GM18511 (cell line): Measurements from ENCODE around the gene NUDT12.

Experiments used
- ATAC-seq: cut with Tn5 transposase; IDR thresholded peaks from one replicate; pipeline ENCODE4 v1.9.1; 2021; ENCODE audit warnings: mild to moderate bottlenecking, moderate library complexity; ENCODE audit not compliant: unreplicated experiment

Gene NUDT12

GRCh38 chr5:103562453-103563157, at the start of gene NUDT12:
NUDT12 (minus strand) TSS chr5:103562789; CDS start chr5:103560248, 2,541 bp downstream.
- ATAC-seq: peak; percentile 96

- no peak for ATAC-seq
Measured at GRCh38 chr5:103607346-103607745, 44.8 kb upstream of the NUDT12 start.

- no peak for ATAC-seq
Measured at GRCh38 chr5:103605277-103605676, 42.7 kb upstream of the NUDT12 start.

- no peak for ATAC-seq
Measured at GRCh38 chr5:103602438-103602837, 39.8 kb upstream of the NUDT12 start.

- no peak for ATAC-seq
Measured at GRCh38 chr5:103601314-103601713, 38.7 kb upstream of the NUDT12 start.

GRCh38 chr5:103600086-103600485, 37.5 kb upstream of the NUDT12 start:
- no peak for ATAC-seq

- no peak for ATAC-seq
Measured at GRCh38 chr5:103598997-103599566, 36.5 kb upstream of the NUDT12 start.

GRCh38 chr5:103590221-103590620, 27.6 kb upstream of the NUDT12 start:
- ATAC-seq: no peak

- no peak for ATAC-seq
Measured at GRCh38 chr5:103589776-103590175, 27.2 kb upstream of the NUDT12 start.

GRCh38 chr5:103589357-103589756, 26.8 kb upstream of the NUDT12 start:
- ATAC-seq: no peak

- ATAC-seq: peak; percentile 55
Measured at GRCh38 chr5:103587185-103587748, 24.7 kb upstream of the NUDT12 start.

- peak; percentile 53 for ATAC-seq
Measured at GRCh38 chr5:103582364-103582763, 19.8 kb upstream of the NUDT12 start.

GRCh38 chr5:103573411-103573810, 10.8 kb upstream of the NUDT12 start:
- no peak for ATAC-seq

- ATAC-seq: no peak
Measured at GRCh38 chr5:103572454-103572853, 9.9 kb upstream of the NUDT12 start.

GRCh38 chr5:103571730-103572129, 9.1 kb upstream of the NUDT12 start:
- no peak for ATAC-seq

GRCh38 chr5:103569313-103570060, 6.9 kb upstream of the NUDT12 start:
- no peak for ATAC-seq

GRCh38 chr5:103565719-103566118, 3.1 kb upstream of the NUDT12 start:
- ATAC-seq: no peak

- peak; percentile 57 for ATAC-seq
Measured at GRCh38 chr5:103561685-103562452, 720 bp downstream of the NUDT12 start.

- no peak for ATAC-seq
Measured at GRCh38 chr5:103560826-103561225, 1.8 kb downstream of the NUDT12 start.

- ATAC-seq: peak; percentile 53
Measured at GRCh38 chr5:103546858-103547257, 15.7 kb downstream of the NUDT12 start.

- no peak for ATAC-seq
Measured at GRCh38 chr5:103542441-103542840, 20.1 kb downstream of the NUDT12 start.
